A549 (cell line): Measurements from ENCODE around the gene NUMB.

Experiments
- CBX2 ChIP-seq: fragments of 200-600 bp; sonication (generic); IDR thresholded peaks from 2 replicates; pipeline ENCODE4 v1.6.1; 2016; ENCODE audit warnings: low read depth, mild to moderate bottlenecking, borderline replicate concordance
- CEBPB ChIP-seq, 2 experiments: fragments of >200 bp in 1 of 2; sonication (Bioruptor Twin) in 1 of 2; formaldehyde crosslinking in 1 of 2; IDR thresholded peaks; 2 replicates each; pipeline ENCODE4 v1.6.1; 2012 to 2016
- CHD2 ChIP-seq: fragments of 150-350 bp; IDR thresholded peaks from 2 replicates; pipeline ENCODE4 v1.6.1; 2014; ENCODE audit warnings: low read length; ENCODE audit not compliant: partially characterized antibody
- EP300 ChIP-seq, 2 experiments: fragments of >200 bp; sonication (Bioruptor Twin); formaldehyde crosslinking; IDR thresholded peaks; 2 replicates in 1 of 2; 3 replicates in 1 of 2; pipeline ENCODE4 v1.6.1; 2016 to 2017
- NPAS2 ChIP-seq: fragments of 250-450 bp; sonication (Bioruptor Pico); IDR thresholded peaks from 2 replicates; pipeline ENCODE4 v1.8.0; 2022; ENCODE audit warnings: mild to moderate bottlenecking, moderate library complexity, borderline replicate concordance
- NR3C1 ChIP-seq: fragments of >200 bp; sonication (Bioruptor Twin); formaldehyde crosslinking; IDR thresholded peaks from 3 replicates; pipeline ENCODE4 v1.6.1; 2017
- POLR2A ChIP-seq: IDR thresholded peaks from 2 replicates; pipeline ENCODE4 v1.6.1; 2012; ENCODE audit warnings: mild to moderate bottlenecking, low read length
- RAD21 ChIP-seq, 2 experiments: fragments of >200 bp in 1 of 2; sonication (Bioruptor Twin) in 1 of 2; formaldehyde crosslinking in 1 of 2; IDR thresholded peaks in 1 of 2; conservative IDR thresholded peaks in 1 of 2; 2 replicates in 1 of 2; 3 replicates in 1 of 2; pipeline ENCODE4 v1.6.1; 2012 to 2018; ENCODE audit warnings: inconsistent platforms in 1 of 2
- TF ChIP-seq, protein P1 (sequence below): fragments of >200 bp; sonication (Bioruptor Twin); formaldehyde crosslinking; IDR thresholded peaks from 3 replicates; pipeline ENCODE4 v1.5.1; 2016
- TF ChIP-seq, protein P2 (sequence below): IDR thresholded peaks from 2 replicates; pipeline ENCODE4 v1.6.1; 2012; ENCODE audit warnings: low read depth, borderline replicate concordance
- TF ChIP-seq, protein P3 (sequence below): IDR thresholded peaks from 2 replicates; pipeline ENCODE4 v1.6.1; 2012

DNA sequence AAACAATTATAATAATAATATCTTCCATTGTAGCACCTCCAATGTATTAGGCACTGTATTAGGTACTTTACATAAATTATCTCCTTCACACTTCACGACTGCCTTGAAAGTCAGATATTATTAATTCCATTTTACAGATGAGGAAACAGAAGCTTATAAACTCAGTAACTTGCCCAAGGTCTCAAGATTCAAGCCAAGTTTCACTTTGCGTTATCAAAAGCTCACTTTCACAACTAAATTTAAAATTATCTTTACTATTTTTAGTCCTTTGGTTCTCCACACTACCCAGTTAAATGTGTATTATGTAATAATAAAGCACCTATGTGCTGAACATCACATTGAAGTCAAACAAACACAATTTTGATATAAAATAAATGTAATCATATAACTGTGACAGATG is 55.8 kb downstream of the NUMB start:
- TF ChIP-seq, protein P1, sequence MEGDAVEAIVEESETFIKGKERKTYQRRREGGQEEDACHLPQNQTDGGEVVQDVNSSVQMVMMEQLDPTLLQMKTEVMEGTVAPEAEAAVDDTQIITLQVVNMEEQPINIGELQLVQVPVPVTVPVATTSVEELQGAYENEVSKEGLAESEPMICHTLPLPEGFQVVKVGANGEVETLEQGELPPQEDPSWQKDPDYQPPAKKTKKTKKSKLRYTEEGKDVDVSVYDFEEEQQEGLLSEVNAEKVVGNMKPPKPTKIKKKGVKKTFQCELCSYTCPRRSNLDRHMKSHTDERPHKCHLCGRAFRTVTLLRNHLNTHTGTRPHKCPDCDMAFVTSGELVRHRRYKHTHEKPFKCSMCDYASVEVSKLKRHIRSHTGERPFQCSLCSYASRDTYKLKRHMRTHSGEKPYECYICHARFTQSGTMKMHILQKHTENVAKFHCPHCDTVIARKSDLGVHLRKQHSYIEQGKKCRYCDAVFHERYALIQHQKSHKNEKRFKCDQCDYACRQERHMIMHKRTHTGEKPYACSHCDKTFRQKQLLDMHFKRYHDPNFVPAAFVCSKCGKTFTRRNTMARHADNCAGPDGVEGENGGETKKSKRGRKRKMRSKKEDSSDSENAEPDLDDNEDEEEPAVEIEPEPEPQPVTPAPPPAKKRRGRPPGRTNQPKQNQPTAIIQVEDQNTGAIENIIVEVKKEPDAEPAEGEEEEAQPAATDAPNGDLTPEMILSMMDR: no peak
- TF ChIP-seq CHD2 (no peak), POLR2A (no peak), CBX2 (no peak), EP300 (IDR thresholded peaks at IDR 0.05) (no peak), RAD21 (conservative IDR thresholded peaks at IDR 0.05 in 1 of 2, IDR thresholded peaks at IDR 0.05 in 1 of 2) (no peak), NPAS2 (CRISPR knock-in tag) (no peak), CEBPB (IDR thresholded peaks at IDR 0.05) (no peak), NR3C1 (no peak)
- TF ChIP-seq, protein P2, sequence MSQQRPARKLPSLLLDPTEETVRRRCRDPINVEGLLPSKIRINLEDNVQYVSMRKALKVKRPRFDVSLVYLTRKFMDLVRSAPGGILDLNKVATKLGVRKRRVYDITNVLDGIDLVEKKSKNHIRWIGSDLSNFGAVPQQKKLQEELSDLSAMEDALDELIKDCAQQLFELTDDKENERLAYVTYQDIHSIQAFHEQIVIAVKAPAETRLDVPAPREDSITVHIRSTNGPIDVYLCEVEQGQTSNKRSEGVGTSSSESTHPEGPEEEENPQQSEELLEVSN: no peak
- TF ChIP-seq, protein P3, sequence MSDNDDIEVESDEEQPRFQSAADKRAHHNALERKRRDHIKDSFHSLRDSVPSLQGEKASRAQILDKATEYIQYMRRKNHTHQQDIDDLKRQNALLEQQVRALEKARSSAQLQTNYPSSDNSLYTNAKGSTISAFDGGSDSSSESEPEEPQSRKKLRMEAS: no peak
